ENCODE results near the gene HS2ST1. TPM values are rescaled to one million over a fixed set of nuclear protein-coding genes. Genes with fewer than 3 reads are reported as not detected.

The HS2ST1 gene
- total RNA-seq, 3 donors from 2014 or later, result 20.9 to 24.5 (median 21.7) TPM

GRCh38 chr1:87094238-87094637 lies 179.8 kb downstream of the HS2ST1 start:
- intact Hi-C loops (cut with DNase I, micrococcal nuclease), result no loop called here
- no peak overlapping the region for H3K4me3 ChIP-seq
- no peaks in the 10 kb centered on the region for H3K36me3 ChIP-seq (ENCODE audit: low read depth)
- no peak for ATAC-seq
- H3K9me3 ChIP-seq, result no peaks in the 10 kb centered on the region
- no peak for DNase-seq
- no peak for TF ChIP-seq CTCF (IDR thresholded peaks at IDR 0.05)
- H3K4me1 ChIP-seq (ENCODE audit: low read depth), result no peaks in the 10 kb centered on the region

DNA sequence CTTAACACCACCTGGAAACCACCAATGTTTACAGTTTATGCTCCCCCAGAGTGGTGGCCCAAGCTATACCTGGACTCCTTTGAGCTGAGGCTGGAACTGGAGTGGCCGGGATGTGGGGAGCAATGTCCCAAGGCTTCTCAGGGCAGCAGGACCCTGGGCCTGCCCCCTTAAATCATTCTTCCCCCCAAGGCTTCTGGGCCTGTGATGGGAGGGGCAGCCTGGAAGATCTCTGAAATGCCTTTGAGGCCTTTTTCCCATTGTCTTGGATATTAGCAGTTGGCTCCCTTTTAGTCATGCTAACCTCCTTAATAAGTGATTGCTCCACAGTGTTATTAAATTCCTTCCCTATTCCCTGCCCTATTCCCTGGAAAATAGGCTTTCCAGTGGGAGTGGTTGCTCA lies 185.8 kb downstream of the HS2ST1 start:
- Histone ChIP-seq H3K4me1 (ENCODE audit: low read depth) (no peaks in the 10 kb centered on the region), H3K4me3 (no peak overlapping the region), H3K9me3 (peaks cover 12% of the 10 kb centered on the region), H3K36me3 (ENCODE audit: low read depth) (no peaks in the 10 kb centered on the region)
- no peak for ATAC-seq
- TF ChIP-seq CTCF (IDR thresholded peaks at IDR 0.05), result no peak
- intact Hi-C loops (cut with DNase I, micrococcal nuclease), result no loop called here
- DNase-seq, result no peak

DNA sequence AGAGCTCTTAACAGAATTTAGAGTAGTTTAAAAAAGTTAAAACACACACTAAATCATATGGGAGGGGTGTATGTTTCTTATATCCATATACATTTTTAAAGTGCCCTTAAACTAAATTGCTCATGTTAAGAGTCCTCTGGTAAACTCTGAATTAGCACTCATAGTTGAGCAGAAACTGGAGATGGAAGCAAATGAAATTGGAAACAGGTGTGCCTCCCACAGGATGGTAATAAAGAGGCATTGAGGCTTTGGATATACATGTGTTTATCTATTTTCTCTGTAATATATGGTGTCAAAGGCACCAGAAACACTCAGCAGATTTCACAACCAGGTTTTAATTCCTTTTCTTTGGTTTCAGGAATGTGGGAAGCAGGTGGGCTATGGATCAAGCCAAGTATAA lies 188.6 kb downstream of the HS2ST1 start:
- TF ChIP-seq CTCF (IDR thresholded peaks at IDR 0.05), result no peak
- peaks cover 12% of the 10 kb centered on the region for H3K9me3 ChIP-seq
- ATAC-seq, result no peak
- intact Hi-C loops (cut with DNase I, micrococcal nuclease), result no loop called here
- H3K4me3 ChIP-seq, result no peak overlapping the region
- no peak for DNase-seq
- H3K36me3 ChIP-seq (ENCODE audit: low read depth), result no peaks in the 10 kb centered on the region
- no peaks in the 10 kb centered on the region for H3K4me1 ChIP-seq (ENCODE audit: low read depth)

GRCh38 chr1:87104140-87104539 lies 189.7 kb downstream of the HS2ST1 start:
- no peaks in the 10 kb centered on the region for H3K36me3 ChIP-seq (ENCODE audit: low read depth)
- no peak for ATAC-seq
- no peak overlapping the region for H3K4me3 ChIP-seq
- intact Hi-C loops (cut with DNase I, micrococcal nuclease), result no loop called here
- no peaks in the 10 kb centered on the region for H3K4me1 ChIP-seq (ENCODE audit: low read depth)
- H3K9me3 ChIP-seq, result peaks cover 12% of the 10 kb centered on the region
- no peak for TF ChIP-seq CTCF (IDR thresholded peaks at IDR 0.05)
- DNase-seq, result no peak

- no peaks in the 10 kb centered on the region for H3K36me3 ChIP-seq (ENCODE audit: low read depth)
- H3K4me1 ChIP-seq (ENCODE audit: low read depth), result no peaks in the 10 kb centered on the region
- DNase-seq (no peak), ATAC-seq (no peak)
- H3K9me3 ChIP-seq, result peaks cover 10% of the 10 kb centered on the region
- no peak overlapping the region for H3K4me3 ChIP-seq
- intact Hi-C loops (cut with DNase I, micrococcal nuclease), result no loop called here
- no peak for TF ChIP-seq CTCF (IDR thresholded peaks at IDR 0.05)
Measured at GRCh38 chr1:87104945-87105344, 190.5 kb downstream of the HS2ST1 start.

- Histone ChIP-seq H3K4me1 (ENCODE audit: low read depth) (no peaks in the 10 kb centered on the region), H3K9me3 (no peaks in the 10 kb centered on the region), H3K36me3 (ENCODE audit: low read depth) (no peaks in the 10 kb centered on the region), H3K4me3 (no peak overlapping the region)
- intact Hi-C loops (cut with DNase I, micrococcal nuclease), result no loop called here
- ATAC-seq (no peak), DNase-seq (no peak)
- TF ChIP-seq CTCF (IDR thresholded peaks at IDR 0.05), result no peak
Measured at GRCh38 chr1:87106144-87106543, 191.7 kb downstream of the HS2ST1 start.

All from mucosa of descending colon (tissue), 3 donors.